ENCODE results near the gene MRGPRG.
"Not testable (repeated sequence)": the region's sequence is repeated elsewhere in the genome, so short reads cannot be mapped to it uniquely, and the experiment has no call there.

Gene MRGPRG, protein sequence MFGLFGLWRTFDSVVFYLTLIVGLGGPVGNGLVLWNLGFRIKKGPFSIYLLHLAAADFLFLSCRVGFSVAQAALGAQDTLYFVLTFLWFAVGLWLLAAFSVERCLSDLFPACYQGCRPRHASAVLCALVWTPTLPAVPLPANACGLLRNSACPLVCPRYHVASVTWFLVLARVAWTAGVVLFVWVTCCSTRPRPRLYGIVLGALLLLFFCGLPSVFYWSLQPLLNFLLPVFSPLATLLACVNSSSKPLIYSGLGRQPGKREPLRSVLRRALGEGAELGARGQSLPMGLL

DNA sequence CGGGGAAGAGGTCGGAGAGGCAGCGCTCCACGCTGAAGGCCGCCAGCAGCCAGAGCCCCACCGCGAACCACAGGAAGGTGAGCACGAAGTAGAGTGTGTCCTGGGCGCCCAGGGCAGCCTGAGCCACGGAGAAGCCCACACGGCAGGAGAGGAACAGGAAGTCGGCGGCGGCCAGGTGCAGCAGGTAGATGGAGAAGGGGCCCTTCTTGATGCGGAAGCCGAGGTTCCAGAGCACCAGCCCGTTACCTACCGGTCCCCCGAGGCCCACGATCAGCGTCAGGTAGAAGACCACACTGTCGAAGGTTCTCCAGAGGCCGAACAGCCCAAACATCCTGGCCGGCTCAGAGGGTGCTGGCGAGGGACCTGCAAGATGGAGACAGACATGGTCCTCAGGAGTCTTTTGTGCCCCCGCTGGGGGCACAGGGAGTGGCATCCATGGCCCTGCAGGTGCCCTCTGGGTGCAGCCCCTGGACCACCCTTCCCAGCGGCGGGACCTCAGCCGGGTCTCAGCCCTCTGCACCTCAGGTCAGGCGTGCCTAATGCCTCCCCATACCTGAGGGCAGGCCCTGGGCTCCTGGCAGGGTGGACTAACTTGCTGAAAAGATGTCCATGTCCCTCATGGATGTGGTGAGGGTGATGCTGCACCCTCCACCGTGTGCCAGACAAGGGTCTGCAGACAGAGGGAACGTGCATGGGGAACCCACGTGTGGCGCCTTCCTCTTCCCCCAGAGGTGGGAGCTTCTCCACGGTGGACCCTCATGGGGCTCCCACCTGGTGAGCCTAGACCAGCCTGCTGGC lies at the start of gene MRGPRG:
TSS of gene MRGPRG (minus strand) at position 331 of the 798 bp plus-strand sequence. CDS start at position 331, 0 bp downstream.
- DNase-seq (ENCODE audit: low spot score) = no peak

DNA sequence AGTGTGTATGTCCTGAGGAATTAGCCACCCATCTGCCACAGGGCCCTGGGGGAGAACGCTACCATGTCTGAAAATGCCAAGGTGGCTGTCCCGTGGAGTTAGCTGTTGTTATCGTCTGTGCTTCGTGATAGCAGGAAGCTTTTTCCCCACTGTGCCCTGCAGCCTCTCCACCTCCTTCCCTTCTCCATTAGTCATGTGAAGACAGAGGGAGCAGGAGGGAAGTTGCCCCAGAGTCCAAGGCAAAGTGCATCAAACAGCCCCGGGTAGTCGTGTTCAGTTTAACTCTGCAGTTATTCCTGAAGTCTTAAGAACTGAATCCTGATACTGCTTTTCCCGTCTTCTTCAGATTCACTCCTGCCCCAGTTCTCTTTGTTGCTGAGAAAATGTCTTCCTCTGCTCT lies 43.9 kb upstream of the MRGPRG start:
- not testable (repeated sequence) for DNase-seq (ENCODE audit: low spot score)

DNA sequence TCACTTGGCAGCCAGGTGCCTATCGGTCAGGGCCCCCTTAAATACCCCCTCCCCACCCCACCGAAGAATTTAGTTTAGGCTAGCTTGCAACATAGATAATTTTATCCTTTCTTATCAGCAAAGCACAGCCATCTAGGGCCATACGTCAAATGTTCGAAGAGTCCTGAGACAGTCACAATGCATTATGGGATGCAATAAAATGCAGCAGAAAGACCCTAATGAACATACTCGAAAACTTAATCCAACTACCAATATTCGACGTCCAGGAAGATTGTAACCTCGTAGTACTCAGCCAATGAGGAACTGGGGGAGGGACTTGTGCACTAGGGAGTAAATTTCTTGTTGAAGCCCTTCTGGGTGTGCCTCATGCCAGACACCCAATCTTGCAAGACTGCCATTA lies 43.2 kb upstream of the MRGPRG start:
- not testable (repeated sequence) for DNase-seq (ENCODE audit: low spot score)

DNA sequence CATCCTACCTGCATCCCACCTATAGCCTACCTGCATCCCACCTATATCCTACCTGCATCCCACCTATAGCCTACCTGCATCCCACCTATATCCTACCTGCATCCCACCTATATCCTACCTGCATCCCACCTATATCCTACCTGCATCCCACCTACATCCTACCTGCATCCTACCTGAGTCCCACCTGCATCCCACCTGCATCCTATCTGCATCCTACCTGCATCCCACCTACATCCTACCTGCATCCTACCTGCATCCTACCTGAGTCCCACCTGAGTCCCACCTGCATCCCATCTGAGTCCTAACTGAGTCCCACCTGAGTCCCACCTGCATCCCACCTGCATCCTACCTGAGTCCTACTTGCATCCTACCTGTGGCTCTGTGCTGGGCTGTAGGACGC lies 38.9 kb upstream of the MRGPRG start:
- not testable (repeated sequence) for DNase-seq (ENCODE audit: low spot score)

DNA sequence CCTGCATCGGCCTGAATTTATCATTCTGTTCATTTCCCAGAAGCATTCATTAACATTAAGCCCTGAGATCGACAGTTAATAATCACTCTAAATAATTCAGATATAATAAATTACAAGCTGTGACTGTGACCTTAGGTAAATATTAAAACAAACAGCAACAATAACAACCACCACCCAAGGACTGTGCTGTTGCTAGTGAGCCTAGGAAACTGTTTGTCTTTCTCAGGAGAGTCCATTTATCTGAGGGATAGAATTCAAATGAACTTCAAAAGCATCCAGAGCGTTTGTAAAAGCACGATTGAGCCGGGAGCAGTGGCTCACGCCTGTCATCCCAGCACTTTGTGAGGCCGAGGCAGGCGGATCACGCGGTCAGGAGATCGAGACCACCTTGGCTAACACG lies 36.6 kb upstream of the MRGPRG start:
- DNase-seq (ENCODE audit: low spot score) = not testable (repeated sequence)

DNA sequence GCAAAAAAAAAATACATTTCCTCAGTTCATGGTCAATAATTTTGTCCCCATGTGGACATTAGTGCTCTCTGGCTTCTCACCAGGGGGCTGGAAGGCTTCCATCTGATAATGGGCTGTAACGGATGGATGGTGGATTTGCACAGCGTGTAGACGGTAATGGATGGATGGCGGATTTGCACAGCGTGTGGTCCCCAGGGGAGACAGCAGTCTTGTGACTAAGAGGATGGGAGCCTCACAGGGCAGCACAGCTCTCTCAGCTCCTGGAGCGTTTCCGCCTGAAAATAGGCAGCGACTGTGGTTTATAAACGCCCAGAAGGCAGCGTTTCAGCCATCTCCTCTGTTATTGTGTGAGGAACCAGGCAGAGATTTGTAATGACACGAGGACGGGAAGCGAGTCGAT lies 36.2 kb upstream of the MRGPRG start:
- not testable (repeated sequence) for DNase-seq (ENCODE audit: low spot score)

DNA sequence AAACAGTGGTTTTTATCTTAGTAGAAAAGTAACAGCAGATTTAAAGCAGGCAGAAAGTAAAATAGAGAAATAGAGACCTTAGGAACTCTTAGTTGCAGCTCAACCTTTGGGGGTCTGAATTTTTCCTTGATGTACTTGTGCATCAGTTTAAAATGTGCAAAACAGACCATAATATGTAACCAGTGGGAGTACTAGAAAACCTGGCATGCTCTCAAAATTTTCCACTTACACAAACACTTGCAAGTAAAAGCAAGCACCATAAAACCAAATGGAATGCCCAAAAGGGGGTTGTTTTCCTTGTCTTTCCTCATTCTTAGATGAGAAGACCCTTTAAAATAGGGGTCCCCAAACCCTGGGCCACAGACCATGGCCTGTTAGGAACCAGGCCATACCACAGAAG lies 26.5 kb upstream of the MRGPRG start:
- DNase-seq (ENCODE audit: low spot score) = no peak

DNA sequence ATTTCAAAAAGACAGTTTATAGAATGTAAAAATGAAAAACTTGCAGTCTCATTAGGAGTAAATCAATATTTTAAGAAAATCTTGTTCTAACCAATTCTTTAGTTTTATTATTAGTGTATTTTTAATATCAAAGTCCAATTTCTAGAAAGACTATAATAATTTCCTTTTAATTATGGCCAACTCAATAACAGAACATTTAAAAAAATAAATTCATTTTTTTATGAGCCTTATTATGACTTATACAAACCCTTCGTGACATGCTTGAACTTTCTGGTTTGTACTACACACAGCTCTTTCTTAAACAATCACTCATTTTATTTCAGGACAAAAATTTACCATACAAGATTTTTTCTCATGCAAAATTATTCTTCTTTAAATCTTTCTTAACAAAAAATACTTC lies 25.3 kb upstream of the MRGPRG start:
- no peak for DNase-seq (ENCODE audit: low spot score)

DNA sequence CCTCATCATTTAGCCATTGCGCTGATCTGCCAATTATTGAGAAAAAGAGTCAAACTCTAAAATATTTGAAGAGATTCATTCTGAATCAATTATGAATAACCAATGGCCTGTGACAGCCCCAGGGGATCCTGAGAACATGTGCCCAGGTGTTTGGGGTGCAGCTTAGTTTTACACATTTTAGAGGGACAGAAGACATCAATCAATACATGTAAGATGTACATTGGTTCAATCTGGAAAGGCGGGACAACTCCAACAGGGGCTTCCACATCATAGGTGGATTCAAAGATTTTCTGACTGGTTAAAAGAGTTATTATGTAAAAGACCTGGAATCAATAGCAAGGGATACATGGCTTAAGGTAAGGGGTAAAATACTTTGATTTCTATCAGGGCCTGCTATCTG lies 18.5 kb upstream of the MRGPRG start:
- no peak for DNase-seq (ENCODE audit: low spot score)

DNA sequence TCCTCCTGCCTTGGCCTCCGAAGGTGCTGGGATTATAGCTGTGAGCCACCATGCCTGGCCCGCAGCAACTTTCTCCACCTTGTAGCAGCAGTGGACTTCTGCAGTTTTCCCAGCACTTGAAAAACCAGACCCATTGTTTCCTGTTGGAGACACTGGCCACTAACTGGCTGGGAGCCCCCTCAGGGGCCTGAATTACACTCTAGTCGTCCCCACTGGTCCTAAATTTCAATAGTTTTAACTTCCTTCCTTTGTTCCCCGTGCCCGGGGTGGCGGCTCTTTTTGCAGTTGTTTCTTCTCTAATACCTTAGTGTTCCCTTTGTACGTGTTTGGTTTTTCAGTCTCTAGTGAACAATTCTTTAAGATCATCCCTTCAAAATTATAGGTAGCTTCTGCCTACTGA lies 16.2 kb upstream of the MRGPRG start:
- DNase-seq (ENCODE audit: low spot score) = no peak

DNA sequence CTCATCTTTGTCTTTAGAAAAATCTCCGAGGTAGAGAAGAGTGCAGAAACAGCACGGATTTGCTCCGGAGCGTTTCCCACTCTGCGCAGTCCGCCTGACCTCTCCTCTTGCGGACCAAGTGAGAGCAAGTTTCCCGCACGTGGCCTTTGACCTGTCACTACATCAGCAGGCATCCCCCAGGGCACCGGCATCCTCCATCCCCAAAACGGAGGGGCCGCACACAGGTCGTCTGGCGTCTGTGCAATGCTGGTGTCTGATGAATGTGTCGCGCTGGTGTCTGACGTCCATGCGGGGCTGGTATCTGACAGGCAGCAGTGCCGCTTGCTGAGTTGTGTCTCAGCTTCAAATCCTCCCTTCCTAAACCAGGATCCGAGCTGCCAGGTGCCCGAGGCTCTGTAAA lies 14.3 kb upstream of the MRGPRG start:
- DNase-seq (ENCODE audit: low spot score) = no peak

DNA sequence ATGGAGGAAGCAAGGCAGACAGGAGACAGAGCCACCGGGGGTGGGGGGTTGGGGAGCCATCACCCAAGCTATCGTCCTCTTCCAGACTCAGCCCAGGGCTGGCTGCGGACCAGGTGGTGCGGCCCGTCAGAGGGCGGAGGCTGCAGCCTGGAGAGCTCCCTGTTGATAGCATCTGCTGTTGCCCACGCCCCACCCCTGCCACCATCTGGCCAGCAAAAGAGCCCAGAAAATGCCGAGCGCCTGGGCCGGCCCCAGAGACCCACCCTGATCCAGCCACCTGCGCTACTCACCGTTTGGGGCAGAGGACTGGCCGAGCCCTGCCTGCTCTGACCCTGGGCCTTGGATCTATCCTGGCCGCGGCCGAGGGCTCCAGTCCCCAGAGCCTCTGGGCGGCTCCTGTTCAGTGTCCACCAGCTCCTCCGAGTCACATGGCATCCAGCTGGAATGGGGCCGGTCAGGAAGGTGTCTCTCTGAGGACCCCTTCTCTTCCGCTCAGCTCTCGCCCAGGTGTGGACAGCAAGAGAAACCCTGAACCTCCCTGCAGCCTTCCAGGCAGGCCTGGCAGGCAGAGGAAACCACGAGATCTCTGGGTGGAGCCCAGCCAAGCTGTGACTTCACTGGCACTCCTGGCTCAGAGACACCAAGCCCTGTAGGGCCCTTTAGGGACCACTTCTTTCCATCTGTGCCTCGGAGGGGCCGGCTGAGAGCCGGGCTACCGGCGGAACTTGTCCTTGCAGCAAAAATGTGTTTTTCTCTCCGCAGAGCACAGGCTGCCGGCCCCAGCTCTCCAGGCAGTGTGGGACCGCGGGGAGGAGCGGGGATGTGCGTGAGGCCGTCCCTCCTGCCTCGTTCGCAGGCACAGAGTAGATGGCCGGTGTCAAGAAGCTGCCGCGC lies 13.5 kb upstream of the MRGPRG start, which contains the start of gene MRGPRE:
TSS of gene MRGPRE (minus strand) at position 567 of the 894 bp plus-strand sequence. CDS start 3,618 bp downstream, outside the sequence.
- DNase-seq (ENCODE audit: low spot score) = no peak

DNA sequence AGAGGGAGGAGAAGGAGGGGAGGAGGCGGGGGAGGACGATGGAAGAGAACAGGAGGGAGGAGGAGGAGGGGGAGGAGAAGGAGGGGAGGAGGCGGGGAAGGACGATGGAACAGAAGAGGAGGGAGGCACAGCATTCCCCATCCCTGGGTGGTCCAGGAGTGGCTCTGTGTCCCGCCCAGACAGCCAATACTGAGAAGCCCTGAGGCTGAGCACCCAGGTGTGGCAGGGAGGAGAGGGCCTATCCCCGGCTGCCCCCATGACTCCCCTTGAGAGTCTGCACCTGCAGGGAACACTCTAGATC lies 12.9 kb upstream of the MRGPRG start:
- no peak for DNase-seq (ENCODE audit: low spot score)

DNA sequence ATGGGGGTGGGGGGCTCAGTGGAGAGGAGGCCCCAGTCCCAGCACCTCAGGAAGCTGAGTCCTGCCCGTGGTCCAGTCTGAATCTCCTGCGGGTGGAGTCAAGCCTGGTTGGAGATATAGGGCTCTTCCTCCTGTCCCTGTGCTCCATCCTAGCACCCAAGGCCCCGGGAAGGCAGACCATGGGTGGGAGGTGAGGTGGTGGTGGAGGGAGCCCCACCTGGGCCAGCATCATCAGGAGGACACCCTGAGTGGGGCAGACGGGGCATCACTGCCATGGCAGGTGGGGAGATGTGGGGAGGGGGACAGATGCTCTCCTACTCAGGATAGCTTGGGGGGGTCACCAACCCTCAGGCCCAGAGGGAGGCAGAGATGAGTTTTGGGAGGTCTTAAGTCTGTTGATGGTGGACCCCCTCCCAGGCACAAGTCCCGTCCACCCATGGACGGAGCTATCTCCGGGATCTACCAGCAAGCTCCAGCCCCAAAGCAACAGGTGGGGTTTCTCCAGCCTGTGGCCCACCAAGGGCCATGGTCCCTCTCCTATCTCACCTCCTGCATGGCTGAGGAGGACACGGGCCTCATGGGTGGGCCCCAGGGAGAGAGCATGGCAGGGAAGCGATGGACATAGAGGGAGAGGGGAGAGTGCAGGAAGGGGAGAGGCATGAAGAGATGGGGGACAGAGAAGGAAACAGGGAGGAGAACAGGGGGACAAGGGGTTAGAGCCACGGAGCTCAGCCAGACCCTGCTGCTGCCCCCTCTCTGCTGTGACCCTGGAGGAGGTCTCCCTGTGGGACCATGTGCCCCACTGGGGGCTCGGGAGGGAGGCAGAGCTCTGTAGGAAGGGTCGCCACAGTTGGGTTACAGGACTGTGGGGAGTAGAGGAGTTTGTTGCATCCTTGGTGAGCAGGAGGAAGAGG lies 12.3 kb upstream of the MRGPRG start:
- DNase-seq (ENCODE audit: low spot score) = no peak

DNA sequence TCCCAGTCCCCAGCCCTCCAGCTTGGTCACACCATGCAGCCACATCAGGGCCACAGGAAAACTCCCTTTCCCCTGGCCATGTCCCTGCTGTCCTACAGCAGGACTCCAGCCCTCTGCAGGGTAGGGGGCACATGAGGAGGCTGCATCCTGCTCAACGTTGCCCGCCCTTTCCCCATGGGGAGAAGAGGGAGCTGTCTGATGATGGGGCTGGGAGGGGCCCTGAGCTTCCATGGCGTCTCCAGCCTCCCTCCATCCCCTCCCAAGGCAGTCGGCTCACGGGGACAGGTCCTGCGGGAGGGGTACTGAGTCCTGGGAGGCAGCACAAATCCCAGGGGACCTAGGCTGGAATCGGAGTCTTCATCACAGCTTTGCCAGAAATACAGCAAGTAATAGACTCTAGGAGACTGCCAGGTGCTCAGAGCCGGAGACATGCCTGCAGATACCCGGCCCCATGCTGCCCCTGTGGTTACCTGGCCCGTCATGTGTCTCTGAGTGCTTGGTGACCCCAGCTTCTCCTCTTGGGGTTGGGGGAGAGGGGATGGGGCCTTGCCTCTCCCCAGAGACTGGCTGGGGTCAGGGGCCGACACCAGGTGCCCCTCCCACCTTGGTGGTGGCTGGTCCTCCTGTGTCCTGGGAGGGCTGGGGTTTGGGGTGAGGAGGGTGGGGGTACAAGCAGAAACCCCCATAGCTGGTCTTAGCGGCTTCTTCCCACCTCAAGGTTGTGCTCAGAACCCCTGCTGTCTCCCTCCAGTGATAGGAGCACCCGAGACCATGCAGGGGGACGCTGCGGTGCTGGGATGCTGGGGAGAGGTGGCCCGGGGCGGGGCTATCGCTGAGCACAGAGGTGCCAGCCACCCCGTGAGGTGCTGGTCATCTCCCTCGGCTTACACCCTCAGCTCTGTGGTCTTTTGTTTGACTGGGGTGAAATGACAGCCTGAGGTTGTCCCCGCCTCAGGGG lies 11.3 kb upstream of the MRGPRG start:
- no peak for DNase-seq (ENCODE audit: low spot score)

DNA sequence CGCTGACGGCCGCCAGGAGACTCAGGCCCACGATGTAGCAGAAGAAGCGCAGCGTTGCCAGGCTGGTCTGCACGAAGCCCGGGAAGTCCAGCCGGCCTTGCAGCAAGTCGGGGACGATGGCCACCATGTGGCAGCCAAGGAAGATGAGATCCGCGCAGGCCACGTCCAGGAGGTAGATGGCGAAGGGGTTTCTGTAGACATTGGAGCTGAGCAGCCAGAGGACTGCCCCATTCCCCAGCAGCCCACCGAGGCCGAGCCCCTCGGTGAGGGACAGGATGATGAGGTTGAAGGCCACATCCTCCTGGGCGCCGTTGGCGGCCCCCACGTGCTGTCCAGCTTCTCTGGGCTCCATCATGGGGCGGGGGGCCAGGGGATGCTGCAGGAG lies 9.8 kb upstream of the MRGPRG start:
- DNase-seq (ENCODE audit: low spot score) = no peak

DNA sequence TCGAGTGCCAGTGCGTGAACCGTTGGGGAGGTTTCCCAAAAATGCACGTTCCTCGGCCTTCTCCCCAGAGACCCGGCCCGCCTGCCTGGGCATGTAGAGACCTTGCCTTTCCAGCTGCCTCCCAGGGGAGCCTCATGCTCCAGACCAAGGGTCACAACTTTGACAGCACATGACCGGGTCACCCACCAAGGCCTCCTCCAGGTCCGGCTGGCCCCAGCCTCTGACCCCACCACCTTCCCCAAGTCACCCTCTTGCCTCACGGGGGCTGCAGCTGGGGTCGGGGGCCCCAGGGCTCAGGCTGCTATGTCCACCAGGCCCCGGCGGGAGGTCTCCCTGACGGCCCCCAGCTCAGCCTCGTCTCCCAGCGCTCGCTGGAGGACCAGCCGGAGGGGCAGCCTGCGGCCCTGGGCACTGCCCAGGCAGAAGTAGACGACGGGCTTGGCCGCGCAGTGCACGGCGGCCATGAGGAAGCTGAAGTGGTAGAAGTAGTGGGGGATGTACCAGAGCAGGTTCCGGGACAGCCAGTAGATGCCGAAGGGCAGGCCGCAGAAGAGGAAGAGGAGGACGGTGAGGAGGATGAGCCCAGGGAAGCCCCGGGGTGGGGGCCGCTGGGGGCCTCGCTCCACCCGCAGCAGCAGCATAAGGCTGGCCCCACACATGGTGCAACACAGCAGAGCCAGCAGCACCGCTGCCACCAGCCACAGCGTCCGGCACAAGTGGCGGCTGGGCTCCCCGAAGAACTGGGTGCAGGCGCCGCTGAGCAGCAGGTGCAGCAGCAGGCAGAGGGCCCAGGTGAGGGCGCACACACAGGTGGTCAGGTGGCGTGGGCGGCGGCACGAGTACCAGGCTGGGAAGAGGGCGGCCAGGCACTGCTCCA lies 9.2 kb upstream of the MRGPRG start:
- no peak for DNase-seq (ENCODE audit: low spot score)

DNA sequence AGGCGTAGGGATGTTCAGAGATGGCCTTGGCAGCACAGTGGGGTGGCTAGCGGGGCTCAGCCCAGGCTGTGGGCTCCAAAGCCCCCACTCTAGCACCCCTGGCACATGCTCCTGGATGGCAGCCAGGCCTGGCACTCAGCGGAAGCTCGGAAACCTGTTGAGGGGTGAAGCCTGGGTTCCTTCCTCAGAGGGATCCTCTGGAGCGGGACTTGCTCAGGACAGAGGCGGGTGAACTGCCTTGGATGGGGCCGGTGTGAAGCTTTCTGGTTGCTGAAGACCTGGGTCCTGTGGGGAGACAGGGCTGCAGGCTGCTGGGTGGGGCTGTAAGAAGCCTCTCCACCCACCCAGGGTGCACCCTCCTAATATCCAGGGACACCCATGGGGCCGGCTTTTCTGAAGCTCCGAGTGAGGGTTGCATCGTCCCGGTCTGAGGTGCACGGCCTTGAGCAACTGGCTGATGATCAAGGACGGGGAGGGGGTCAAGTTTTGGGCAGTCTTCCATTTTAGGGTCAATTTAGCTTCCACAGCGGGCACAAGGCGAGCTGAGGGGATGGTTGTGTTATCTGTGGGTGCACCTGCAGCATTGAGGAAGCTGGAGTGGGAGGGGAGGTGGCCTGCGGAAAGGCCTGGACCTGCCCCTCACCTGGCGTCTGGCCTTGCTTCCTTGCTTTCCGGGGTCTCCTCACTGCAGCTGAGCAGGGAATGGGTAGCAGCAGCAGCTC lies 8.4 kb upstream of the MRGPRG start:
- no peak for DNase-seq (ENCODE audit: low spot score)
